Keratinocyte (primary cell): ENCODE results near the gene ARHGAP6. TPM values are rescaled to one million over a fixed set of nuclear protein-coding genes. Genes with fewer than 3 reads are reported as not detected.

Source experiments
- DNase-seq: peaks from one replicate; pipeline ENCODE4 v3.0.0-alpha.2; 2011; ENCODE audit warnings: low read depth, missing footprints, low spot score
- FAIRE-seq: peaks from 2 replicates; lab custom pipeline; 2011; peaks lifted over from hg19 to GRCh38; lab: Jason Lieb, UNC
- H2AFZ ChIP-seq: 2 replicates; pipeline ENCODE4 v1.6.0; 2012; ENCODE audit warnings: low read length, control low read depth, inconsistent platforms; ENCODE audit not compliant: control insufficient read depth
- H3K27ac ChIP-seq: 2 replicates; pipeline ENCODE4 v1.5.1; 2011; ENCODE audit warnings: low read length; ENCODE audit not compliant: control insufficient read depth, insufficient read depth
- H3K27me3 ChIP-seq: 3 replicates; pipeline ENCODE4 v1.6.0; 2011; ENCODE audit warnings: low read length; ENCODE audit not compliant: control insufficient read depth, insufficient read depth; ENCODE audit errors: extremely low read depth
- H3K36me3 ChIP-seq, 2 experiments: 2 replicates in 1 of 2; 3 replicates in 1 of 2; pipeline ENCODE4 v1.5.1; 2011; ENCODE audit warnings: low read length in 2 of 2, mild to moderate bottlenecking in 1 of 2; ENCODE audit not compliant: control insufficient read depth in 2 of 2, insufficient read depth in 2 of 2; ENCODE audit errors: extremely low read depth in 1 of 2
- H3K4me1 ChIP-seq: 3 replicates; pipeline ENCODE4 v1.5.1; 2011; ENCODE audit warnings: low read length; ENCODE audit not compliant: control insufficient read depth, insufficient read depth; ENCODE audit errors: extremely low read depth
- H3K4me2 ChIP-seq: 3 replicates; pipeline ENCODE4 v1.6.0; 2011; ENCODE audit warnings: low read depth, low read length; ENCODE audit not compliant: control insufficient read depth, insufficient read depth; ENCODE audit errors: extremely low read depth
- H3K4me3 ChIP-seq, 3 experiments: fragments of 200-600 bp in 1 of 3; sonication (generic) in 1 of 3; 2 replicates in 2 of 3; 3 replicates in 1 of 3; pipeline ENCODE4 v1.5.1; 2011 to 2016; ENCODE audit warnings: low read length in 3 of 3, mild to moderate bottlenecking in 3 of 3, control low read depth in 2 of 3, inconsistent platforms in 1 of 3, low read depth in 1 of 3, mixed read lengths in 1 of 3, mixed run types in 1 of 3, moderate library complexity in 1 of 3; ENCODE audit not compliant: control insufficient read depth in 2 of 3, insufficient read depth in 2 of 3; ENCODE audit errors: extremely low read depth in 1 of 3
- H3K79me2 ChIP-seq: 2 replicates; pipeline ENCODE4 v1.6.0; 2012; ENCODE audit warnings: low read length; ENCODE audit not compliant: control insufficient read depth, insufficient read depth
- H3K9ac ChIP-seq: 3 replicates; pipeline ENCODE4 v1.6.0; 2011; ENCODE audit warnings: low read length; ENCODE audit not compliant: control insufficient read depth, insufficient read depth; ENCODE audit errors: extremely low read depth
- H3K9me1 ChIP-seq: 3 replicates; pipeline ENCODE4 v1.6.0; 2011; ENCODE audit warnings: low read length; ENCODE audit not compliant: control insufficient read depth, insufficient read depth; ENCODE audit errors: extremely low read depth
- H3K9me3 ChIP-seq: 2 replicates; pipeline ENCODE4 v1.5.1; 2012; ENCODE audit warnings: low read depth, low read length; ENCODE audit not compliant: control insufficient read depth
- H4K20me1 ChIP-seq: 3 replicates; pipeline ENCODE4 v1.6.0; 2011; ENCODE audit warnings: low read length; ENCODE audit not compliant: control insufficient read depth, insufficient read depth; ENCODE audit errors: extremely low read depth
- EZH2 ChIP-seq: IDR thresholded peaks from one replicate; pipeline ENCODE4 v1.6.1; 2012; ENCODE audit warnings: inconsistent platforms, mild to moderate bottlenecking, low read length, moderate library complexity
- dilution Hi-C: fragments of 300-500 bp; cut with MboI; formaldehyde crosslinking; loops from one replicate; pipeline ENCODE4 v1.7.0; 2020; ENCODE audit warnings: low sequenced_read_pairs; ENCODE audit not compliant: extremely low pct_ligation_motif_present
- polyA plus RNA-seq, 5 experiments: library from polyadenylated mRNA; depleted of rRNA in 3 of 5; stranded (reverse) in 3 of 5; stranded (forward) in 1 of 5; unstranded in 1 of 5; fragments of >200 nt; gene quantifications; 1 replicate in 1 of 5; 2 replicates in 3 of 5; 3 replicates in 1 of 5; pipeline versions ENCODE4 v1.2.1 to v1.2.3, GENCODE V29; 2011 to 2012; ENCODE audit warnings: missing spikeins in 2 of 5, low read depth in 1 of 5, low replicate concordance in 1 of 5
- TF ChIP-seq, protein P1 (sequence below), 3 experiments: IDR thresholded peaks in 1 of 3; conservative IDR thresholded peaks in 1 of 3; optimal IDR thresholded peaks in 1 of 3; 2 replicates in 2 of 3; 3 replicates in 1 of 3; pipeline versions ENCODE3 to v1.5.1; 2011; ENCODE audit warnings: low read length in 3 of 3, mild to moderate bottlenecking in 3 of 3, moderate library complexity in 2 of 3, control low read depth in 1 of 3, inconsistent platforms in 1 of 3; ENCODE audit not compliant: insufficient read depth in 2 of 3; ENCODE audit errors: extremely low read depth in 1 of 3

Gene ARHGAP6
- polyA plus RNA-seq, 1 donor (not counting 4 experiments of a cell fraction or from before 2014, with no cell fraction given) = 0.01 TPM

DNA sequence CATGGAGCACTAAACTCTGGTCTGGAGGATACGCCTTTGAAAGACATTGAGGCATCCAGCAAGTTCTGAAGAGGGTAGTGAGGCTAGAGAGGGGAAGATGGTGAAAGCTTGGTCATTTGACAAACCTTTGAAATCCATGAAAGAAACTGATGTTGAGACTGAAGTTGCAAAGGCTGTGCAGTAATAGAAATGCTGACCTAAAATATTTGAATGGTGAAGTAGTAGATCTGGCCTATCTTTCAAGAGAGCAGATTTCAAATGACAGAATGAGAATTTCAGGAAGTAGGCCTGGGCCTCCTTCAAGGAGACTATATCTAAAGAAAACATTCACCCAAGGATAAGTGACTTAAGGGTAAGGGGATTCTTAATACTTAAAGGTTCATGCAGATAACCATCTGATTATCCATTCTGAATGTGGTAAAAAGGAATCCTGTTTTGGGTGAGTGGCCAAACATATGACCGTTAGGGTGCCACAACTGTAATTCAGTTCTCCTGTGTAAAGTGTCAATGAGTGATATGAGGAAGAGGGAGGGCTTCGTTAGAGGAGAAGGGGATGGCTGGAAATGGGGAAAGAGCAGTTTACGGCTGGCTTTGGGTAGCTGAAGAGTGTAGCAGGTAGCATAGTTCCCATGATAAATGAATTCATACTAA, 310.3 kb downstream of the ARHGAP6 start:
- Histone ChIP-seq H3K36me3 (no peaks in the 10 kb centered on the region), H3K9me3 (no peaks in the 10 kb centered on the region), H3K9me1 (no peaks in the 10 kb centered on the region), H3K4me3 (no peak overlapping the region), H3K27ac (no peak overlapping the region), H3K79me2 (no peaks in the 10 kb centered on the region), H4K20me1 (no peaks in the 10 kb centered on the region), H3K9ac (no peak overlapping the region), H3K4me2 (no peak overlapping the region), H3K27me3 (no peaks in the 10 kb centered on the region), H3K4me1 (no peaks in the 10 kb centered on the region), H2AFZ (no peak overlapping the region)
- FAIRE-seq = no peak
- TF ChIP-seq EZH2 = no peak
- TF ChIP-seq, protein P1, sequence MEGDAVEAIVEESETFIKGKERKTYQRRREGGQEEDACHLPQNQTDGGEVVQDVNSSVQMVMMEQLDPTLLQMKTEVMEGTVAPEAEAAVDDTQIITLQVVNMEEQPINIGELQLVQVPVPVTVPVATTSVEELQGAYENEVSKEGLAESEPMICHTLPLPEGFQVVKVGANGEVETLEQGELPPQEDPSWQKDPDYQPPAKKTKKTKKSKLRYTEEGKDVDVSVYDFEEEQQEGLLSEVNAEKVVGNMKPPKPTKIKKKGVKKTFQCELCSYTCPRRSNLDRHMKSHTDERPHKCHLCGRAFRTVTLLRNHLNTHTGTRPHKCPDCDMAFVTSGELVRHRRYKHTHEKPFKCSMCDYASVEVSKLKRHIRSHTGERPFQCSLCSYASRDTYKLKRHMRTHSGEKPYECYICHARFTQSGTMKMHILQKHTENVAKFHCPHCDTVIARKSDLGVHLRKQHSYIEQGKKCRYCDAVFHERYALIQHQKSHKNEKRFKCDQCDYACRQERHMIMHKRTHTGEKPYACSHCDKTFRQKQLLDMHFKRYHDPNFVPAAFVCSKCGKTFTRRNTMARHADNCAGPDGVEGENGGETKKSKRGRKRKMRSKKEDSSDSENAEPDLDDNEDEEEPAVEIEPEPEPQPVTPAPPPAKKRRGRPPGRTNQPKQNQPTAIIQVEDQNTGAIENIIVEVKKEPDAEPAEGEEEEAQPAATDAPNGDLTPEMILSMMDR (optimal IDR thresholded peaks at IDR 0.05 in 1 of 3, IDR thresholded peaks at IDR 0.05 in 1 of 3, conservative IDR thresholded peaks at IDR 0.05 in 1 of 3; ENCODE audit: extremely low read depth in 1 of 3, insufficient read depth in 2 of 3, low read length in 3 of 3) = no peak
- dilution Hi-C loops = no loop called here
- DNase-seq = no peak

DNA sequence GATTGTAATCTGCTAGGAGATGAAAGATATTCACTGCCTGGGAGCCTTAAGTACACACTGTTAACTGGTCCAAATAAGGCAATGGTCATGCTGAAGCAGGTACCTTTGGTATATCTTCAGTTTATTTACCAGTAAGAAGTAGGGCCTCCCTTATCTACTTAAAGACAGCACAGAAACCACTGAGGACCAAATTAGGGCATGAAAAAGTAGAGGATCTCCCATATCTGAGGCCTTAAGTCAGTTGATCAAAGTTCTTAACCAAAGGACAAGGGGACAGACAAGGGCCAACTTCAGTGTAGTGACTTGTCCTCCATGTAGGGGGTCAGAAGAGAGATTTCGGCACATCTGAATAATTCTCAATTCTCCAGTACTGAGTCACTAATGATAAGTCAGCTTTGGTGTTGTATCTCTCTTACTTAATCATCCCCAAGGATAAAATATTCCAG, 313.4 kb downstream of the ARHGAP6 start:
- FAIRE-seq (no peak), DNase-seq (no peak)
- Histone ChIP-seq H3K4me2 (no peak overlapping the region), H3K4me1 (no peaks in the 10 kb centered on the region), H3K79me2 (no peaks in the 10 kb centered on the region), H3K9ac (no peak overlapping the region), H4K20me1 (no peaks in the 10 kb centered on the region), H3K9me1 (no peaks in the 10 kb centered on the region), H3K36me3 (no peaks in the 10 kb centered on the region), H2AFZ (no peak overlapping the region), H3K4me3 (no peak overlapping the region), H3K9me3 (no peaks in the 10 kb centered on the region), H3K27me3 (no peaks in the 10 kb centered on the region), H3K27ac (no peak overlapping the region)
- dilution Hi-C loops = no loop called here
- TF ChIP-seq EZH2 = no peak
- TF ChIP-seq, protein P1 (optimal IDR thresholded peaks at IDR 0.05 in 1 of 3, IDR thresholded peaks at IDR 0.05 in 1 of 3, conservative IDR thresholded peaks at IDR 0.05 in 1 of 3; ENCODE audit: extremely low read depth in 1 of 3, insufficient read depth in 2 of 3, low read length in 3 of 3) = no peak
